H9 (cell line): ENCODE data around the gene WLS. TPM values are rescaled to one million over a fixed set of nuclear protein-coding genes. Genes with fewer than 3 reads are reported as not detected.

Source experiments
- DNase-seq: peaks from one replicate; pipeline ENCODE4 v3.0.0-alpha.2; 2017
- H2AFZ ChIP-seq: one replicate; pipeline ENCODE4 v1.6.1; 2013; ENCODE audit warnings: mild to moderate bottlenecking, low read length, control low read depth, moderate library complexity
- H2AK5ac ChIP-seq: 2 replicates; pipeline ENCODE4 v1.6.1; 2013; ENCODE audit warnings: low read length, control low read depth, mixed read lengths; ENCODE audit not compliant: insufficient read length
- H2BK120ac ChIP-seq: one replicate; pipeline ENCODE4 v1.6.1; 2013; ENCODE audit warnings: low read depth, mild to moderate bottlenecking, low read length, control low read depth, inconsistent platforms; ENCODE audit not compliant: poor library complexity, severe bottlenecking
- H2BK12ac ChIP-seq: 2 replicates; pipeline ENCODE4 v1.6.1; 2013; ENCODE audit warnings: low read length, control low read depth, mixed read lengths, low read depth; ENCODE audit not compliant: insufficient read length
- H2BK15ac ChIP-seq: 2 replicates; pipeline ENCODE4 v1.6.1; 2013; ENCODE audit warnings: low read depth, low read length, control low read depth
- H2BK20ac ChIP-seq: one replicate; pipeline ENCODE4 v1.6.1; 2013; ENCODE audit warnings: low read depth, mild to moderate bottlenecking, low read length, control low read depth, inconsistent platforms; ENCODE audit not compliant: poor library complexity, severe bottlenecking
- H2BK5ac ChIP-seq: 2 replicates; pipeline ENCODE4 v1.6.1; 2013; ENCODE audit warnings: low read length, control low read depth, mixed read lengths; ENCODE audit not compliant: insufficient read length
- H3K14ac ChIP-seq: 2 replicates; pipeline ENCODE4 v1.6.1; 2013; ENCODE audit warnings: low read length, control low read depth; ENCODE audit not compliant: insufficient read depth
- H3K18ac ChIP-seq: 2 replicates; pipeline ENCODE4 v1.6.1; 2013; ENCODE audit warnings: low read depth, mild to moderate bottlenecking, mixed read lengths, low read length, control low read depth; ENCODE audit not compliant: insufficient read length
- H3K23ac ChIP-seq: 2 replicates; pipeline ENCODE4 v1.6.1; 2013; ENCODE audit warnings: low read length, control low read depth, mixed read lengths, low read depth; ENCODE audit not compliant: insufficient read length
- H3K23me2 ChIP-seq: 2 replicates; pipeline ENCODE4 v1.6.1; 2013; ENCODE audit warnings: low read depth, mild to moderate bottlenecking, mixed read lengths, low read length, control low read depth; ENCODE audit not compliant: insufficient read length, poor library complexity, severe bottlenecking
- H3K27ac ChIP-seq: 2 replicates; pipeline ENCODE4 v1.5.1; 2013; ENCODE audit warnings: low read length, control low read depth, mixed read lengths, low read depth; ENCODE audit not compliant: insufficient read length
- H3K27me3 ChIP-seq: 2 replicates; pipeline ENCODE4 v1.6.1; 2013; ENCODE audit warnings: low read length, control low read depth, inconsistent platforms; ENCODE audit not compliant: insufficient read depth
- H3K4ac ChIP-seq: 2 replicates; pipeline ENCODE4 v1.6.1; 2013; ENCODE audit warnings: low read depth, mild to moderate bottlenecking, control low read depth, inconsistent platforms, low read length, moderate library complexity
- H3K4me1 ChIP-seq: 2 replicates; pipeline ENCODE4 v1.6.1; 2013; ENCODE audit warnings: low read length, control low read depth, inconsistent platforms; ENCODE audit not compliant: insufficient read depth
- H3K4me2 ChIP-seq: 2 replicates; pipeline ENCODE4 v1.6.1; 2013; ENCODE audit warnings: low read length, control low read depth, mixed read lengths; ENCODE audit not compliant: insufficient read length, insufficient read depth
- H3K56ac ChIP-seq: 2 replicates; pipeline ENCODE4 v1.6.1; 2013; ENCODE audit warnings: low read depth, mild to moderate bottlenecking, mixed read lengths, low read length, control low read depth; ENCODE audit not compliant: insufficient read length
- H3K79me1 ChIP-seq: 2 replicates; pipeline ENCODE4 v1.6.1; 2013; ENCODE audit warnings: low read depth, mild to moderate bottlenecking, moderate library complexity, low read length, control low read depth, inconsistent platforms; ENCODE audit not compliant: insufficient read depth, poor library complexity, severe bottlenecking
- H3K79me2 ChIP-seq: 2 replicates; pipeline ENCODE4 v1.6.1; 2013; ENCODE audit warnings: low read length, control low read depth, inconsistent platforms; ENCODE audit not compliant: insufficient read depth
- H3K9ac ChIP-seq: 2 replicates; pipeline ENCODE4 v1.6.1; 2013; ENCODE audit warnings: low read length, control low read depth, mixed read lengths; ENCODE audit not compliant: insufficient read length; ENCODE audit errors: extremely low read depth
- H3K9me3 ChIP-seq: one replicate; pipeline ENCODE4 v1.6.1; 2013; ENCODE audit warnings: low read depth, low read length, inconsistent platforms; ENCODE audit not compliant: control insufficient read depth
- H3T11ph ChIP-seq: one replicate; pipeline ENCODE4 v1.6.1; 2013; ENCODE audit warnings: mild to moderate bottlenecking, low read length, control low read depth, inconsistent platforms
- H4K20me1 ChIP-seq: one replicate; pipeline ENCODE4 v1.6.1; 2013; ENCODE audit not compliant: control insufficient read depth, insufficient read length, insufficient read depth
- H4K5ac ChIP-seq: 2 replicates; pipeline ENCODE4 v1.6.1; 2013; ENCODE audit warnings: low read depth, mild to moderate bottlenecking, mixed read lengths, low read length, control low read depth; ENCODE audit not compliant: insufficient read length
- H4K8ac ChIP-seq: replicated peaks from 2 replicates; pipeline ENCODE4 v1.6.1; 2013; ENCODE audit warnings: low read length, control low read depth, mixed read lengths, low read depth; ENCODE audit not compliant: insufficient read length
- H4K91ac ChIP-seq: 2 replicates; pipeline ENCODE4 v1.6.1; 2013; ENCODE audit warnings: low read depth, mild to moderate bottlenecking, moderate library complexity, mixed read lengths, low read length, control low read depth; ENCODE audit not compliant: insufficient read length
- H3K27ac Mint-ChIP-seq, 3 experiments: 2 replicates in 2 of 3; 3 replicates in 1 of 3; pipeline ENCODE4 v1.8.0; 2020 to 2021; ENCODE audit warnings: mixed read lengths in 3 of 3, mild to moderate bottlenecking in 1 of 3, moderate library complexity in 1 of 3
- H3K27me3 Mint-ChIP-seq: 2 replicates; pipeline ENCODE4 v1.8.0; 2021; ENCODE audit warnings: low read depth, mild to moderate bottlenecking, moderate library complexity, mixed read lengths
- H3K36me3 Mint-ChIP-seq, 3 experiments: 2 replicates in 2 of 3; 3 replicates in 1 of 3; pipeline ENCODE4 v1.8.0; 2020 to 2021; ENCODE audit warnings: low read depth in 3 of 3, mixed read lengths in 3 of 3; ENCODE audit not compliant: insufficient read depth in 1 of 3
- H3K4me1 Mint-ChIP-seq, 2 experiments: 2 replicates each; pipeline ENCODE4 v1.8.0; 2020; ENCODE audit warnings: mixed read lengths in 2 of 2
- H3K4me3 Mint-ChIP-seq, 2 experiments: 2 replicates in 1 of 2; 3 replicates in 1 of 2; pipeline ENCODE4 v1.8.0; 2020 to 2021; ENCODE audit warnings: mild to moderate bottlenecking in 2 of 2, mixed read lengths in 2 of 2, moderate library complexity in 1 of 2
- H3K9me3 Mint-ChIP-seq, 2 experiments: 2 replicates in 1 of 2; 3 replicates in 1 of 2; pipeline ENCODE4 v1.8.0; 2020; ENCODE audit warnings: mild to moderate bottlenecking in 2 of 2, mixed read lengths in 2 of 2, moderate library complexity in 1 of 2
- CTCF ChIP-seq: fragments of 200-600 bp; sonication (generic); conservative IDR thresholded peaks from 3 replicates; pipeline ENCODE4 v1.8.0; 2021; ENCODE audit warnings: antibody characterized with exemption, mild to moderate bottlenecking
- WGBS: extraction: QIAGEN DNeasy Blood & Tissue Kit; methylation state at CpG from one replicate; pipeline ENCODE4 v1.1.7; 2013; ENCODE audit warnings: missing lambda C conversion rate, low lambda C conversion rate, mixed read lengths; ENCODE audit not compliant: insufficient read length; ENCODE audit errors: extremely low coverage; 5-methylcytosine and 5-hydroxymethylcytosine counted together
- total RNA-seq: library from RNA; stranded (reverse); gene quantifications from 2 replicates; pipeline ENCODE4 v1.2.1, GENCODE V29; 2021

WLS gene
- total RNA-seq, 1 experiment from 2014 or later, result 0.94 TPM

- no peak overlapping the region for H3K14ac ChIP-seq
- TF ChIP-seq CTCF, result no peak
- Mint-ChIP-seq H3K9me3 (no peaks in the 10 kb centered on the region), H3K4me1 (peaks cover 3 to 9% of the 10 kb centered on the region in 2 experiments; a peak in 2 of 4 replicates), H3K4me3 (no peak overlapping the region), H3K27me3 (peaks cover 25% of the 10 kb centered on the region), H3K27ac (no peak overlapping the region), H3K36me3 (no peaks in the 10 kb centered on the region)
- H3K9ac ChIP-seq, result no peak overlapping the region
- H3K23me2 ChIP-seq, result no peaks in the 10 kb centered on the region
- WGBS, result no CpG with 5 or more reads among the region's 8 CpGs
- no peak overlapping the region for H3K27ac ChIP-seq
- H3K79me1 ChIP-seq, result no peaks in the 10 kb centered on the region
- H3K56ac ChIP-seq, result no peak overlapping the region
- H2BK20ac ChIP-seq, result no peak overlapping the region
- H3K27me3 ChIP-seq, result no peaks in the 10 kb centered on the region
- no peak overlapping the region for H4K8ac ChIP-seq
- no peak overlapping the region for H2AK5ac ChIP-seq
- no peak overlapping the region for H4K91ac ChIP-seq
- no peak overlapping the region for H2AFZ ChIP-seq
- no peak overlapping the region for H2BK5ac ChIP-seq
- H3K9me3 ChIP-seq, result no peaks in the 10 kb centered on the region
- H3K23ac ChIP-seq, result no peak overlapping the region
- no peak overlapping the region for H4K5ac ChIP-seq
- H3K79me2 ChIP-seq, result no peaks in the 10 kb centered on the region
- no peak overlapping the region for H3K4me2 ChIP-seq
- H2BK12ac ChIP-seq, result no peak overlapping the region
- no peak overlapping the region for H2BK15ac ChIP-seq
- H3K4me1 ChIP-seq, result no peaks in the 10 kb centered on the region
- no peak overlapping the region for H3K4ac ChIP-seq
- H3K18ac ChIP-seq, result no peak overlapping the region
- no peak overlapping the region for H2BK120ac ChIP-seq
- H4K20me1 ChIP-seq, result no peaks in the 10 kb centered on the region
- H3T11ph ChIP-seq, result no peak overlapping the region
- DNase-seq, result no peak
Measured at GRCh38 chr1:68158837-68159236, 73.5 kb downstream of the WLS start.
